Esophagus muscularis mucosa (tissue), 4 donors: Measurements from ENCODE around the gene DCLRE1C.

Experiments used
- EP300 ChIP-seq: sonication (generic); formaldehyde crosslinking; IDR thresholded peaks from one replicate; pipeline ENCODE4 v1.6.1; 2017; ENCODE audit warnings: antibody characterized with exemption
- POLR2A ChIP-seq: fragments of 450-650 bp; IDR thresholded peaks from one replicate; pipeline ENCODE4 v1.6.1; 2017; ENCODE audit warnings: antibody characterized with exemption, moderate library complexity, mild to moderate bottlenecking, low read depth
- TF ChIP-seq, protein P1 (sequence below), 3 experiments: fragments of 200-600 bp in 2 of 3; fragments of 450-650 bp in 1 of 3; sonication (generic) in 2 of 3; IDR thresholded peaks; one replicate each; pipeline ENCODE4 v1.5.1; 2017 to 2019; ENCODE audit warnings: antibody characterized with exemption in 3 of 3, mild to moderate bottlenecking in 2 of 3, moderate library complexity in 1 of 3

DNA sequence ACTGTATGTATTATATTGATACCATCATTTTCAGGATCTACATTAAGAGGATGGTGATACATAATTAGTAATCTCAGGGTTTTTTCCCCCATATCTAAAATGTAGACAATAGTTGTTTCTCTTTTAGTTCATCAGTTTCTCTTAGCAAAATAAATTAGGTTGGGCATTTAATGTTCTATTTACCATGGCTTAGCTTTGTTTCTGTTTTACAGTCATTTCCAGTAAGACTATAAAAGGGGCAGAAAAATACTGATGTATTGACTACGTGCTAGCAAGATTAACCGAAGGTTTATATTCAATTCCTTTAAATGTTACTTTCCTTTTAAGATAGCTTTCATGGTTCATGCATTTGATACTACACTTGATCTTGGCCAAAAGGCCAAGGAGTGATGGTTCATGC lies 49.0 kb downstream of the DCLRE1C start:
- TF ChIP-seq, protein P1, sequence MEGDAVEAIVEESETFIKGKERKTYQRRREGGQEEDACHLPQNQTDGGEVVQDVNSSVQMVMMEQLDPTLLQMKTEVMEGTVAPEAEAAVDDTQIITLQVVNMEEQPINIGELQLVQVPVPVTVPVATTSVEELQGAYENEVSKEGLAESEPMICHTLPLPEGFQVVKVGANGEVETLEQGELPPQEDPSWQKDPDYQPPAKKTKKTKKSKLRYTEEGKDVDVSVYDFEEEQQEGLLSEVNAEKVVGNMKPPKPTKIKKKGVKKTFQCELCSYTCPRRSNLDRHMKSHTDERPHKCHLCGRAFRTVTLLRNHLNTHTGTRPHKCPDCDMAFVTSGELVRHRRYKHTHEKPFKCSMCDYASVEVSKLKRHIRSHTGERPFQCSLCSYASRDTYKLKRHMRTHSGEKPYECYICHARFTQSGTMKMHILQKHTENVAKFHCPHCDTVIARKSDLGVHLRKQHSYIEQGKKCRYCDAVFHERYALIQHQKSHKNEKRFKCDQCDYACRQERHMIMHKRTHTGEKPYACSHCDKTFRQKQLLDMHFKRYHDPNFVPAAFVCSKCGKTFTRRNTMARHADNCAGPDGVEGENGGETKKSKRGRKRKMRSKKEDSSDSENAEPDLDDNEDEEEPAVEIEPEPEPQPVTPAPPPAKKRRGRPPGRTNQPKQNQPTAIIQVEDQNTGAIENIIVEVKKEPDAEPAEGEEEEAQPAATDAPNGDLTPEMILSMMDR (IDR thresholded peaks at IDR 0.05) = no peak
- TF ChIP-seq POLR2A (no peak), EP300 (no peak)
